IPS-18c (cell line): Measurements from ENCODE around the gene PFKP.
"Not testable (repeated sequence)": the region's sequence is repeated elsewhere in the genome, so short reads cannot be mapped to it uniquely, and the experiment has no call there.

Source experiments
- H3K4me3 ChIP-seq: 2 replicates; pipeline ENCODE4 v1.7.0; 2013; ENCODE audit warnings: low read depth, mild to moderate bottlenecking, low read length, moderate library complexity; ENCODE audit not compliant: insufficient read depth
- H3K9me3 ChIP-seq: one replicate; pipeline ENCODE4 v1.6.1; 2013; ENCODE audit warnings: mild to moderate bottlenecking, low read length, moderate library complexity; ENCODE audit not compliant: control insufficient read depth, insufficient read depth

Gene PFKP

GRCh38 chr10:3102720-3103427 lies 35.5 kb downstream of the PFKP start:
- no peaks in the 10 kb centered on the region for H3K9me3 ChIP-seq
- no peak overlapping the region for H3K4me3 ChIP-seq

GRCh38 chr10:3103646-3104045 lies 36.3 kb downstream of the PFKP start:
- H3K9me3 ChIP-seq = no peaks in the 10 kb centered on the region
- H3K4me3 ChIP-seq = no peak overlapping the region

- Histone ChIP-seq H3K9me3 (no peaks in the 10 kb centered on the region), H3K4me3 (no peak overlapping the region)
Observed at GRCh38 chr10:3104251-3104918, 37.0 kb downstream of the PFKP start.

- H3K4me3 ChIP-seq = no peak overlapping the region
- H3K9me3 ChIP-seq = no peaks in the 10 kb centered on the region
Observed at GRCh38 chr10:3105166-3105565, 37.8 kb downstream of the PFKP start.

- no peak overlapping the region for H3K4me3 ChIP-seq
- H3K9me3 ChIP-seq = no peaks in the 10 kb centered on the region
Observed at GRCh38 chr10:3105905-3106304, 38.6 kb downstream of the PFKP start.

GRCh38 chr10:3106328-3106727 lies 39.0 kb downstream of the PFKP start:
- not testable (repeated sequence) for H3K9me3 ChIP-seq

GRCh38 chr10:3106928-3107425 lies 39.6 kb downstream of the PFKP start:
- Histone ChIP-seq H3K9me3 (no peaks in the 10 kb centered on the region), H3K4me3 (no peak overlapping the region)

More at GRCh38 chr10:3106328-3106727, 39.0 kb downstream of the PFKP start:
- not testable (repeated sequence) for H3K4me3 ChIP-seq

- no peak overlapping the region for H3K4me3 ChIP-seq
Observed at GRCh38 chr10:3107426-3107961, 40.1 kb downstream of the PFKP start.

GRCh38 chr10:3108033-3108432 lies 40.7 kb downstream of the PFKP start:
- H3K4me3 ChIP-seq = no peak overlapping the region

More at GRCh38 chr10:3107426-3107961, 40.1 kb downstream of the PFKP start:
- no peaks in the 10 kb centered on the region for H3K9me3 ChIP-seq

GRCh38 chr10:3108575-3109105 lies 41.3 kb downstream of the PFKP start:
- no peak overlapping the region for H3K4me3 ChIP-seq
- H3K9me3 ChIP-seq = no peaks in the 10 kb centered on the region

More at GRCh38 chr10:3108033-3108432, 40.7 kb downstream of the PFKP start:
- H3K9me3 ChIP-seq = no peaks in the 10 kb centered on the region

GRCh38 chr10:3109196-3109595 lies 41.8 kb downstream of the PFKP start:
- Histone ChIP-seq H3K9me3 (no peaks in the 10 kb centered on the region), H3K4me3 (no peak overlapping the region)

- Histone ChIP-seq H3K4me3 (no peak overlapping the region), H3K9me3 (no peaks in the 10 kb centered on the region)
Observed at GRCh38 chr10:3109633-3110032, 42.3 kb downstream of the PFKP start.

- H3K4me3 ChIP-seq = no peak overlapping the region
- H3K9me3 ChIP-seq = no peaks in the 10 kb centered on the region
Observed at GRCh38 chr10:3110782-3111620, 43.7 kb downstream of the PFKP start.

GRCh38 chr10:3111621-3112163 lies 44.3 kb downstream of the PFKP start:
- no peaks in the 10 kb centered on the region for H3K9me3 ChIP-seq
- H3K4me3 ChIP-seq = no peak overlapping the region

- Histone ChIP-seq H3K4me3 (no peak overlapping the region), H3K9me3 (no peaks in the 10 kb centered on the region)
Observed at GRCh38 chr10:3113343-3113720, 46.0 kb downstream of the PFKP start.

- Histone ChIP-seq H3K4me3 (no peak overlapping the region), H3K9me3 (no peaks in the 10 kb centered on the region)
Observed at GRCh38 chr10:3115685-3116084, 48.3 kb downstream of the PFKP start.

GRCh38 chr10:3116508-3117100 lies 49.3 kb downstream of the PFKP start:
- Histone ChIP-seq H3K4me3 (no peak overlapping the region), H3K9me3 (no peaks in the 10 kb centered on the region)
